ENCODE measurements around the gene TSPYL1.
"Not testable (repeated sequence)": the region's sequence is repeated elsewhere in the genome, so short reads cannot be mapped to it uniquely, and the experiment has no call there.

TSPYL1 gene

DNA sequence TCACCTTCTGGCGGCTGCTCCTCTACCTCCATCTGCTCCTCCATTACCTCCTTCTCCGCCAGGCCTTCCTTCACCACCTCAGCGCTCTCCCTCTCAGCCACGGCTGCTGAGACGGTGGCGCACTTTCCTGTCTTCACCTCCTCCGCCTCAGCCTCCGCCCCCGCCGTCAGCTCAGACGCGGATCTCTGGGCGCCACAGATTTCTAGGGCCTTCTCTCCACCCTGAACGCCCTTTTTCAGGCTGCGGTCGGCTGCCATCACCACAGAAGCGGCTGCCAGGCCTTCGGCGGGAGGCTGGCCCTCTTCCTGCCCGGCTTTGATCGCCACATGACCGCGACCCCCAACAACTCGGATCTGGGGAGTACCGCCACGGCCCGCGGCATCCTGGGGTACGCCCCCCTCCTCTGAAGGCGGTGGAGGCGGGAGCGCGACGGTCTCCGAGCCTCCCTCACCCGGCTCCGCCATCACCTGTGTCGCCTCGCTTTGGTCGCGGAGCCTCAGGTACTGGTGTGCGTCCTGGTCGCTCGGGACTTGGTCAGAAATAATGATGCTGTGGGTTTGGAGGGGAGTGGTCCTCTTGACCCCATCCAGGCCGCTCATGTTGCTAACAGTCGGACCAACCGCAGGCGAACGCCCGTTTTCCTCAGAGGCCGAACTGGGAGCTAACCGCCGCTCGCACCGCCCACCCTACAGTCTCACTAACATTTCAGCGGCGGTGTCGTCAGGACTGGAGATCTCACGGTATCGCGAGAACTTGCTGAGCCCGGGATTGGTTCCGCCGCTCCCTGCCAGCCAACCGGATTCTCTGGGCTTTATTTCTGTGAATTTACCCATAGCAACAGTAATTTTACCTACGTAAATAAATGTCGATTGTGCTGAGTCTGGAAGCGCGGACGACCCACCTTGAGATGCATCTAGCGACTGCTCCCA, at the start of gene TSPYL1:
TSS of gene TSPYL1 (minus strand) at position 699 of the 929 bp plus-strand sequence. CDS start at position 599, 100 bp downstream.
- DNase-seq, result peak; percentile 94

DNA sequence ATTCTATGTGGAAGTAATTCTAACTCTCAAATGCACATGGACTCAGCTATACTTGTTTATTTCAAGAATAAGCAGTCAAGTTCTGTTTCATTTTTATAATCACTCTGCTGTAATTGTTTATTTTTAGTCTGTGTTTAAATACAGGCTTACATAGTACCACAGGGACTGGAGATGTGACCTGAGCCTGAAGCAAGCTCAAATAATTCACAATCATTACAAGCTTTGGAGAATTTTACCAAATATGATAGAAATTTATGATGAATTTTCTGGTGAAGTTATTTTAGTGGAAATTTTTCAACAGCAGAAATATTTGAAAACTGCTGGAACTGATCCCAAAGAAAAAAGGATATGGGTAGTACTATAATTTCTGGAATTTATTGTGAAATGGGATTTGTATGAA, 49.4 kb upstream of the TSPYL1 start:
- no peak for DNase-seq

DNA sequence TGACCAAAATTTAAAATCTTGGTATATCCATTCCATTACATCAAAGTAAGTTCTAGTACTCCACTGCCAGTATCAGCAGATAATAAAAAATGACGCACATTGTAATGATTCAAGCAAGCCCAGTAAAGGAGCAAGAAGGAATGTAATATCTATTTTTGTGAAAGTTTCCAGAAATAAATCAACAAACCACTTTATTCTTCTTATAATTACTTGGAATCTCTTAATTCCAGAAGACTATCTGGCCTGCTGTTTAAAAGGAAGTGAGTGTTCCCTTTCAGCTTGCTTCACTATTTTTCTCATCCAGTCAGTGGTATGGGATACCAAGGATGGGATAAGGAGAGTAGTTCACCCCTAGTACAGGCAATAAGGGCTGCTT, 48.8 kb upstream of the TSPYL1 start:
- DNase-seq, result no peak

DNA sequence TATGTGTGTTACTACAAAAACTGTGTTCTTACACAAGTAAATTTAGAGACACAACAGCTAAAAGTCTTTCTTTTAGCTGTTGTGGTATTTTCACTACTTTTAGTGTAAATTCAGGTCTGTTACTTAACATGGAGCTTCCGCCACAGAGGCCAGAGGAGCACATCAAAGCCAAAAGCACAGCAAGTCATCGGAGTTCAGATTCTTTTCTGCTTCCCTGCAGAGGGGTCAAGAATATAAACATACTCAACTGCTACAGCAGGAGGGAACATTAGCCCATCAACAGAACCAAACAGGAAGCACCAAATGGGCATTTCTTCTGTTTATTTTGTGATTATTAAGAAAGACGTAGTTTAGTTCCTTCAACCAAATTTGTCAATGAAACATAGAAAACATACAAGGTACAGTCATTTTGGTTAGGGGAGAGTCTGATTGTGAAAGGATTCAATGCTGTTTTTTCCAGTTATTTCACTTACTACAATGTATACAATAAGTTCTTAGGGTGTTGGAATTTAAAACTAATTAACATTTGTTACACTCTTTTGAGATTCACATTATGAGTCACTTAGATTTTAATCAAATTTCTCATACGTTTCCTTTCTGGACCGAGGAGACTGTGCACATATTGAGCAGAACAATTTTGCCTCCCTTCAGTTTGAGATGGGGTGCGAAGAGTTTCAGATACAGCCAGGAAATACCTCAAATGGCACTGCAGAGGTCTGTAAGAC, 48.2 kb upstream of the TSPYL1 start:
- DNase-seq, result no peak

DNA sequence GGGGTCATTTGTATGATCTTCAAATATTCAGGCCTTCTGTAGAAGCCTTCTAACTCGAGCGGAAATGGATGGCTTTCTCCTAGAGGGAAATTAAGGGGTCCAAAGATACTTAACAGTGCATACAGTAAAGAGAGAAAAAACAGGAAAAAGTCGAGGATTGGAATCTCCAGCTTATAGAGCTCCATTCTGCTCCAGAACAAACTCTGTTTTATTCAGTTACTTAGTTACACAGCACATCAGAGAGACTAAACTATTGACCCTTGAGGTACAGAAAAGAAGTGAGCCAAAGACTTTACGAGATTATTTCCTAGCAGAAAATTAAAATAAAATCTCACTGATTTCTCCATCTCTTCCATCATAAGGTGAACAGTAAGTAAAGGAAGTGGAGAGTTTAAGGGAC, 47.3 kb upstream of the TSPYL1 start:
- no peak for DNase-seq

DNA sequence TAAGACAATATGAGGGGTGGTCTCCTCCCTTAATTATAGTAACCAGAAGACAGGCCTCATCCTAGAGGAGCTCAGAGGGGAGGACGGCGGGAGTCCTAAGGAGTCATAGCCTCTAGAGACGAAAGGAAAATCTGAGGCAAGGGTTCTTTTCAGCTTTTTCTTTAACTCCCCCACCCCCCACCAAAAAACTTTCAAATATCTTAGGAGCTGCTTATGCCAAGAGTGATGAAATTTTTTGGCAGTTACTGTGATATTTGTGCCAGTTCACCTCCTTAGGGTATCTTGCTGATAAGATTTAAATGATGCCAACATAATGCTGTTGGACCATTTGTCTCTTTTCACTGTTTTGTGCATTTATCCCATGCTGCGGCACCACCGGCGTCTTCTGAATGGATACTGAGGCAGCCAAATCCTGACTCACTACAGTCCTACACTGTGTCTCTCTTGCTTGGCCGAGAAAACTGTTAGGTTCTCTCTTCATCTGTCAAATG, 46.5 kb upstream of the TSPYL1 start:
- no peak for DNase-seq

DNA sequence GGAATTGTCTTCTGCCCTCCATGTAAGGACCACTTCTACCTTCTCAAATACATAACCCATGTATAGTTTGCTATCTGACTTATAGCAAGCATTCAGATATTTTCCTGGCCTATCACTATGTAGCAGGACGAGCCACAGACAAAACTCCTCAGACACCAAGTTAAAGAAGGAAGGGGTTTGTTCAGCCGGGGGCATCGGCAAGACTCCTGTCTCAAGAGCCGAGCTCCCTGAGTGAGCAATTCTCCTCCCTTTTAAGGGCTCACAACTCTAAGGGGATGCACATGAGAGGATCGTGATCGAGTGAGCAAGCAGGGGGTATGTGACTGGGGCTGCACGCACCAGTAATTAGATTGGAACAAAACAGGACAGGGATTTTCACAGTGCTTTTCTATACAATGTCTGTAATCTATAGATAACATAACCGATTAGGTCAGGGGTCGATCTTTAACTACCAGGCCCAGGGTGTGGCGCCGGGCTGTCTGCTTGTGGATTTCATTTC, 46.0 kb upstream of the TSPYL1 start:
- not testable (repeated sequence) for DNase-seq

DNA sequence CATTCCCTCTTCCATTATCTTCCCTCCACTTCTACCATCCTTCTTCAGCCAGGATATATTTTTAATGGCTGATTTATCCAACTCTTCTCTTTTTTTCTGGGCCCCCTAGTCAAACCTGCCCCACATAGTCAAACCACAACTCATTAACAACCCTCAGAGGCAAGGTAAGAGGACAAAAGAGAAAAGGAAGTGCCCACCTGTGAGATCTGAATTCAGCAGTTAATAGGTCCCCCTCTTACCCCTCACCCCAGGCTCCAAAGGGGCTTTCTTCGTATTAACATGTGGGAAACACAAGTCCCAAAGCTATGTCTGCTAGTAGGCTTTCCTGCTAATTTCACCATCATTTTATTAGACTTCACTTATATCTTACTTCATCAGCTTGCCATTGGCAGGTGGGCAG, 44.1 kb upstream of the TSPYL1 start:
- no peak for DNase-seq

DNA sequence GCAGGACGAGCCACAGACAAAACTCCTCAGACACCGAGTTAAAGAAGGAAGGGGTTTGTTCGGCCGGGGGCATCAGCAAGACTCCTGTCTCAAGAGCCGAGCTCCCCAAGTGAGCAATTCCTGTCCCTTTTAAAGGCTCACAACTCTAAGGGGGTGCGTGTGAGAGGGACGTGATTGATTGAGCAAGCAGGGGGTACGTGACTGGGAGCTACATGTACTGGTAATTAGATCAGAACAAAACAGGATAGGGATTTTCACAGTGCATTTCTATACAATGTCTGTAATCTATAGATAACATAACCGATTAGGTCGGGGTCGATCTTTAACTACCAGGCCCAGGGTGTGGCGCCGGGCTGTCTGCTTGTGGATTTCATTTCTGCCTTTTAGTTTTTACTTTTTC, 42.2 kb upstream of the TSPYL1 start:
- not testable (repeated sequence) for DNase-seq

DNA sequence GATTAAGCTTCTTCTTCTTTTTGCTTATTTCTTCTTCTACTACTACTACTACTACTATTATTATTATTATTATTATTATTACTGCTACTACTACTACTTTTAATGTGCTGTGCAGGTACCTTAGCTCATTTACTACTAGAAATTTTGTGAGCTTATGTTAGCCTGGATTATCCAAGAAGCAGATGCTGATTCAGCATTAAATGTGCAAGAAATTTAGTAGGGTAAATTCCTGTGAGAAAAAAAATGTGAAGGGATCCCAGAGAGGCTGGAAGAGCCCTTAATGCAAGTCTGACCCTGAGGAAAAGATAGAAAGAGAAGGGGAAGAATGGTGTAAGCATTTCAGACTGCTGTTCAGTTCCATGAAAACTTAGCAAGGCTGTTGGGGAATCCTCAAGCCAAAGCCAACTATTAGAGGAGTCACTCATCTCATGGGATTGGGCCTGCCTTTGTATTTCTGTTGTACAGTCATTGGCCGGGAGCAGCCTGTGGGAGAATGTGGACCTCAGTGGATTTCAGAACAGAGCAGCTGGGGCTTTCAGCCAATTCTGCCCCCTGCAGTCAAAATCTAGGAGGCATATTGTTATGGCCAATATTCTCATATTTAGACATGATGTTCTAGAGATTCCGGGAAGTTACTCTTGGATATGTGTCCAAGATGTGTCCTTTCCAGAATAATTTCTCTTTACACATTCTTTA, 37.2 kb upstream of the TSPYL1 start:
- no peak for DNase-seq

DNA sequence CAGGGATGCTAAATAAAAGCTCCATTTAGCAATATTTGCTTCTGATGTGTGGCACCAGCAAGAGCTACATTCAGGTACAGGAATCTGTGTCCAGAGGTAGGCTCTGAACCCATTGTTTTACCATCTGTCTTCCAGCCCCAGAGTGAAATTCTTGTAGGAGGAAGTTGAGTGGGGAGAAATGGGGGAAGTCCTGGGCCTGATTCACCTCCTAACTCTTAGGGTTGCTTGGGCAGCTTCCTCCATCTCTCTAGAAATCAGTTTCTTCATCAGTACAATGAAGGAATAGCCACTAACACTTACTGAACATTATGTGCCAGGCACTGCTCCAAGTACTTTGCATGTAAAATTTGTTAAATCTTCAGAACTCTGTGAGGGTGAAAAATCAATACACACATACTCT, 35.1 kb upstream of the TSPYL1 start:
- DNase-seq, result no peak

DNA sequence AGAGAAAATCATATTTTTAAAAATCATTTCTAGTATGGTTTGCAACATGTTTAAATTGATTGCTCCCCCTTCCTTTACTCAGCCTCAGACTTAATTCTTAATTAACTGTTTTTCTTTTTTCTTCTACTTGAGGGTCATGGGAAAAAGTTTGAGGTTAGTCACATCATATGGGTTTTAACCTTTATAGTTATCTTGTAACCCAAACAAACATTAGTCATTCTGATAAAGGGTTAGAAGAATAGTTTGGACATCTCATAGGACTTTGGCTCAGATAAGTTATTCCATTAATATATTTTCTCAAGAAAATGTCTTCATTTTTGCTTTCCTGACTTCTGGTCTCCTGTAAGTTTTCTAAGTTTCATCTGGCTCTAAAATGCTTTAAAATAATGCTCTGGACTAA, 34.5 kb upstream of the TSPYL1 start:
- DNase-seq, result no peak

DNA sequence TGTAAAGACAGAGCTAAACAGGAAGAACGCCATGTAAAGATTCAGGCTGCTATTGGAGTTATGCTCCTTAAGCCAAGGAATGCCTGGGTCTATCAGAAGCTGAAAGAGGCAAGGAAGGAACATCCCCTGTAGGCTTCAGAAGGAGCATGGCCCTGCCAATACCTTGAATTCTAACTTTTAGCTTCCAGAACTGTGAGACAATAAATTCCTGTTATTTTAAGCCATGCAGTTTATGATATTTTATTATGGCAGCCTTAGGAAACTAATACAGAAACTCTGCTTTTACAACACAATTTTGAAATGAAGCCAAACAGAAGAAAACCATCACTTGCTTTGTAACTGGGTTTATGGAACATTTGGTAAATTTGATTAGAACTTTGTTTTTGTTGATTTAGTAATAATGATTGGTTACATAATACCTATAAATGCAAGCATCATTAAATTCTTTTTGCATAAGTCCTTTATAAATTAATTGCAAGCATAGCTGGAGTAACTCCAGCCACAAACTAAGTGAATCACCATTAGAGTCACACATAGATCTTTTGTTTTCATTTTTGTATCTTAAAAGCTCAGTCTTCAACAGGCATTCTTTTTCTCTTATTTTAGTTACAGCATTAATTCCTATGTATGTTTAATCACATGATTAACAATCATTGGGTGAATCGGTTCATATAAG, 33.5 kb upstream of the TSPYL1 start:
- no peak for DNase-seq

DNA sequence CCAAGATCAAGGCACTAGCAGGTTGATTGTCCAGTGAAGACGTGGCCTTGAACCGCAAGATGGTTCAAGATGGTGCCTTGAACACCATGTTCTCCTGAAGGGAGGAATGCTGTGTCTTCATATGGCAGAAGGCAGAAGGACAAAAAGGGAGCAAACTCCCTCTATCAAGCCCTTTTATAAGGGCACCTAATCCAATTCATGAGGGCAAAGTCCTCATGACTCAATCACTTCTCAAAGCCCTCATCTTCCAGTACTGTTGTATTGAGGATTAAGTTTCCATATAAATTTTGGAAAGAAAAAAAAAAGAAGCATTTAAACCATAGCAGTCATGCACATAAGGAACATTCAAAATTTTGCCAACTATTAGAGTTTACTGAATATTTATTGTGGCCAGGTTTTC, 29.9 kb upstream of the TSPYL1 start:
- no peak for DNase-seq

DNA sequence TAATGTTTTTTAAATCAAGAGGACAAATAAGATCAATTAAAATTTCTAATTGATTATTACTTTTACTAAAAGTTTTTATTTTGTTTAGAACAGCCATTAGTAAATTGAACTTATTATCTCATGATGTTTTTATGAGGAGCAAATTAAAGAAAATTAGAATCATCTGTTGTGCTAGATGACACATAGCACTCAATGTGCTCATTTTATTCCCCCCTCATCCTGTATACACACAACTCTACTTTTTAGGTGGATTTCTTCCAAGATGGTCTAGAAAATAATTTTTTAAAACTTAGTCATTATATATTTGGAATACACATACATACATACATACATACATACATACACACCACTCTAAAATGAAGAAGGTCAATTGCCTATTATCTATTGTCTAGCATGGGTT, 29.3 kb upstream of the TSPYL1 start:
- no peak for DNase-seq

DNA sequence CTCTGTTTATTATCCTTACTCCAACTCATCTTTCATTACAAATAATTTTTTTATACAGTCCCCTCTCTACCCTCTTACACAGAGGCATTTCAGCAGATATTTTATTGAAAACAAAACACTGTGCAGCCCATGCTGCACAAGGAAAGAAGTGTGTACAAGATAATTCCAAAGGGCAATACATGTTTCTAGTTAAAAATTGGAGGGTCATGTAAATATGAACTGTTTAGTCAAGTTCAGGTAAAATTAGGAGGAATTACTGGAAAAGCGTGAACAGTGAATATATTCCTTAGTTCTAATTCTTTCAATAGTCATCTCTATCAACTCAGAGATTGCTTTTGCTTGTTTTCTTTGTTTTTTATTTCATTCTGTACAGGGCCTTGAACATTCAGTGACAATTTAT, 27.9 kb upstream of the TSPYL1 start:
- no peak for DNase-seq

DNA sequence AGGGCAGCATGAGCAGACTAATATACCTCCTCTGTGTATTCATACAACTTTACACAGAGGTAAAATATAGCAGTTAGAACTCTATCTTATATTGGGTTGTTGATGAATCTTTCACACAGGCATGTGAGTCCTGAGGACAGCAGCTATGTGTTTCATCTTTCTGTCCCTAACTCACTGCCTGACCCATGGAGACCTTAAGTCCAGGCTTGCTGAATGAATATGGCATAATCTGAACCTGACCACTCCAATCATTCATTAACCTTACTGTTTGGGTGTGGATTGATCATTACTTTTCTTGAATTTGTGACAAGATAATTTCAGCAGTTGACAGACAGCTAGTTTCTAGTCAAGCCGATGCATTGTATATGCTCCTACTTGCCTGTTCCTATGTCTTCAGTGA, 27.3 kb upstream of the TSPYL1 start:
- DNase-seq, result no peak

DNA sequence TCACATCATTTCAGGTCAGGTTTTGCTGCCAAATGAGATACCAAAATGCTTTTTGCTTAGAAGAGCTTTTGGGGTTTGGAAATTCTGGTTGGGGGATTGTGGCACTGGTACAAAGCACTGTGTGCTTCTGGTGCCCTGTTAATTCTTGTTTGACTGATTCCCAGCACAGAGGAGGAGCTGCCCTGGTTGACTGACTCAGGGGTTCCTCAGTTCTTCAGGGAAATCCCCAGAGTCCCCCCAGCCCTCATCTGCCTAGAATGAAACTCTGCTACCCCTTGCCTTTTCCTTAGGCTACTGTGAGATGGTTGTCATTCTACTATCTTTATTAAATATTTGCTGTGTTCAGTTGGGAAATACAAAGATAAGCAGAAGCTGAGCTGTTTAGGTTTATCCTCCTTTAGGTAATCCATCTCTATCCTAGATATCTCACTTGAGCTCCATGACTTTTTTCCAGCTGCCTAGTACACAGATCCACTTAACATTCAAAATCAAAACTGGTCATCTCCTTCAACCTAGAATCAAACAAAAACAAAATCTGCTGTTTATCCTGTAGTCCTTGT, 24.9 kb upstream of the TSPYL1 start:
- no peak for DNase-seq

DNA sequence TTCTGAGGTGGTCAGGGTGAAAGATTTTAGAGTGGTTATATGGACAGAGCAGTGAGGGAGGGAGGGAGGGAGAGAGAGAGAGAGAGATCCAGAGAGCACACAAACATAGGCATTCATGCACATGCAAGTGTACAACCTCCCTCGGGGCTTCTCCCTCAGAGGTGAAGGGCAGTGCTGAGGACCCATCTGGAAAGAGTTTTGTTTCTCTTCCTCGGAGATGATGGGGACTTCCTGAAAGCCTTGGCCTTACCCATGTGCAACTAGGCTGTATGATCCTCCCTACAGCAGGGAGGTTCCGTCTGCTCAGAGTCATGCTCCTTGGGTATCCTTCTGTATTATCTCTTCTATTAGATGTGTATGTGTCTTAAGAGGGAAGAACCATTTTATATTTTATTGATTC, 21.4 kb upstream of the TSPYL1 start:
- DNase-seq, result no peak

DNA sequence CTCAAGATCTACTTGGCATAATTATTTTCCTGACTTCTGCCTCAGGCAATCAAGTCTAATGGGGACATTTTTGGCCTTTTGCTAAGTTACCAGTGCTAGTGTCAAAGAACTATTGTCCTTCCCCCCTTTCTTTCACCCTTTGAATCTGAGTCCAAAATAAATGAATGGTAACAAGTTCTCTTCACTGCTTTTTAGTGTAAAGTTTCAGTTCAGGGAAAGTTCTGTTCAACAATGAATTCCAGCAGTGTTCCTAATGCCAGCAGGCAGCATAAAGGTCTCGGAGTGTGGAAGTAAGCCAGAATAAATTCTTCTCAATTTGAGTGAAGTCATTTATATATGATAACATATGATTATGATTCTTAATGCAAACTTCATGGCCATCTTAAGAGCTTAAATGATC, 20.8 kb upstream of the TSPYL1 start:
- DNase-seq, result no peak

DNA sequence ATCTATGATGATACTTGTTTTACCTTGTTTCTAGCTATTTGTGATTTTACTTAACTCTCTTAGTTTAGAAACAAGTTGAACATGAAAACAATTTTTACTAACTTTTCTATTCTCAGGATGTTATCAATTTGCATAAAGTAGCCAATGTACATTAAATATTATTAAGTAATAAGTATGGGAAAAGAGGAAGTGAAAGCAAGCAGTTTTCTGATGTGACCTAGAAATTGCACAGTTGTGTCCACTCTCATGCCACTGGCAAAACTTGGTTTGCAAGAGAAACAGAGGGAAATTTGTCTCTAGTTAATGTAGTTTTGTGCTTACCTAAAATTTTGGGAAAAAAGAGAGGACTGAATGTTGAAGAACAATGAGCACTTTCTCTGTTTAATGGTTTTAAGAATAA, 19.2 kb upstream of the TSPYL1 start:
- DNase-seq, result no peak

DNA sequence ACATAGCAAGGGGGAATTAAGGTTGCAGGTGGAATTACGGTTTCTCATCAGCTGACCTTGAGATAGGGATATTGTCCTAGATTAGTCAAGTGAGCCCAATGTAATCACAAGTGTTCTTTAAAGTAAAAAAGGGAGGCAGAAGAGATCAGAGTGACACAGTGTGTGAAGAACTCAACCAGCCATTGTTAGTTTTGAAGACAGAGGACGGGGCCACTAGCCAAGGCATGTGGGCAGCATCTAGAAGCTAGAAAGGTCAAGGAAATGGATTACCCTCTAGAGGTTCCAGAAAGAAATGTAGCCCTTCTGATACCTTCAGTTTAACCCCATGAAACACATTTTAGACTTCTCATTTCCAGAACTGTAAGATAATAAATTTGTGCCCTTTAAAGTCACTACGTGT, 18.5 kb upstream of the TSPYL1 start:
- no peak for DNase-seq

Measured in DMS153 (cell line).